Esophagus muscularis mucosa (tissue), 3 donors: ENCODE measurements around the gene ALDH1A3.

Experiments used
- CTCF ChIP-seq, 3 experiments: fragments of 200-600 bp in 2 of 3; fragments of 450-650 bp in 1 of 3; sonication (generic) in 2 of 3; IDR thresholded peaks; one replicate each; pipeline ENCODE4 v1.5.1; 2017 to 2019; ENCODE audit warnings: antibody characterized with exemption in 3 of 3, mild to moderate bottlenecking in 2 of 3, moderate library complexity in 1 of 3
- POLR2A ChIP-seq: fragments of 450-650 bp; IDR thresholded peaks from one replicate; pipeline ENCODE4 v1.6.1; 2017; ENCODE audit warnings: antibody characterized with exemption, moderate library complexity, mild to moderate bottlenecking, low read depth

DNA sequence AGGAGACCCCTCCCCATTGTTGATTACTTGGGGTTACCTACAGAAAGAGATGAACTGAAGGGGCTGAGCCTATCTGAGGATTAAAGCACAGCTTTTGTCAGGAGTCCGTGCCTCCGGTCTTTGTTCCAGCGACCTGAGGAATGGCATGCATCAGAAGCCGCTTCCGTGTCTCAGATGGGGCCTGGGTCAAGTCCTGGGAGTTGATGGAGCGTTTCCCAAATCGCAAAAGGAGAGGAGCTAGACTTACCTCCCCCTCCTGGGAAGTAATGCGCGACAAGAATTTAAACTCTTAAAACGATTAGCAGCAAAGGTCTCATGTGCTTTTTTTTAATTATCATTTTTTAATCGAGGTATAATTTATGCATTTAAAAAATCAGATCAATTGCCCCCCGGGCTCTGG is 983 bp upstream of the ALDH1A3 start:
- TF ChIP-seq CTCF (IDR thresholded peaks at IDR 0.05) (no peak), POLR2A (no peak)
